Endodermal cell (in vitro differentiated cells): Measurements from ENCODE around the gene CXCL8. TPM values are rescaled to one million over a fixed set of nuclear protein-coding genes. Genes with fewer than 3 reads are reported as not detected.

ENCODE experiments used
- DNase-seq: peaks from one replicate; pipeline ENCODE4 v3.0.0-alpha.2; 2017
- H3K27ac ChIP-seq: 2 replicates; pipeline ENCODE4 v1.5.1; 2013; ENCODE audit warnings: mild to moderate bottlenecking, low read depth, low read length, moderate library complexity
- H3K27me3 ChIP-seq: 2 replicates; pipeline ENCODE4 v1.6.1; 2013; ENCODE audit warnings: mild to moderate bottlenecking, low read length, moderate library complexity; ENCODE audit not compliant: insufficient read depth, control insufficient read depth, poor library complexity, severe bottlenecking
- H3K36me3 ChIP-seq: 2 replicates; pipeline ENCODE4 v1.7.0; 2013; ENCODE audit warnings: mild to moderate bottlenecking, low read length, moderate library complexity; ENCODE audit not compliant: control insufficient read depth, insufficient read depth
- H3K4me1 ChIP-seq: one replicate; pipeline ENCODE4 v1.7.0; 2013; ENCODE audit warnings: low read length; ENCODE audit not compliant: control insufficient read depth, insufficient read depth
- H3K4me3 ChIP-seq: 2 replicates; pipeline ENCODE4 v1.5.1; 2013; ENCODE audit warnings: mild to moderate bottlenecking, low read length, moderate library complexity
- H3K9ac ChIP-seq: 2 replicates; pipeline ENCODE4 v1.6.1; 2013; ENCODE audit warnings: mild to moderate bottlenecking, low read length, moderate library complexity; ENCODE audit not compliant: poor library complexity, severe bottlenecking; ENCODE audit errors: extremely low read depth
- H3K9me3 ChIP-seq: 2 replicates; pipeline ENCODE4 v1.6.1; 2013; ENCODE audit warnings: mild to moderate bottlenecking, low read length, moderate library complexity; ENCODE audit not compliant: control insufficient read depth
- H3K27ac Mint-ChIP-seq: 2 replicates; pipeline ENCODE4 v1.8.0; 2020; ENCODE audit warnings: mixed read lengths
- H3K27me3 Mint-ChIP-seq: 2 replicates; pipeline ENCODE4 v1.8.0; 2021; ENCODE audit warnings: mild to moderate bottlenecking, mixed read lengths; ENCODE audit not compliant: insufficient read depth
- H3K36me3 Mint-ChIP-seq: 2 replicates; pipeline ENCODE4 v1.8.0; 2020; ENCODE audit warnings: low read depth, mixed read lengths
- H3K4me1 Mint-ChIP-seq: 2 replicates; pipeline ENCODE4 v1.8.0; 2020; ENCODE audit warnings: mixed read lengths
- H3K4me3 Mint-ChIP-seq: 2 replicates; pipeline ENCODE4 v1.8.0; 2020; ENCODE audit warnings: mild to moderate bottlenecking, moderate library complexity, mixed read lengths
- H3K9me3 Mint-ChIP-seq: 2 replicates; pipeline ENCODE4 v1.8.0; 2020; ENCODE audit warnings: mild to moderate bottlenecking, mixed read lengths
- WGBS, 2 experiments: methylation state at CpG; one replicate each; pipeline versions ENCODE4 v1.1.5 to v1.1.7; 2013; ENCODE audit warnings: missing lambda C conversion rate in 2 of 2, mixed read lengths in 1 of 2; ENCODE audit not compliant: insufficient coverage in 1 of 2, insufficient read length in 1 of 2; 5-methylcytosine and 5-hydroxymethylcytosine counted together
- total RNA-seq, 2 donors: library from RNA; stranded (reverse); fragmentation: NEBNext Ultra II Directional in 1 of 2; extraction: Animal tissue kit (Norgen Biotek cat#: 25700) in 1 of 2; gene quantifications; 2 replicates in 1 of 2; 3 replicates in 1 of 2; pipeline ENCODE4 v1.2.1, GENCODE V29; 2021
- TF ChIP-seq, protein P1 (sequence below): fragments of 200-600 bp; sonication (generic); conservative IDR thresholded peaks from 2 replicates; pipeline ENCODE4 v1.5.0; 2021; ENCODE audit warnings: antibody characterized with exemption, mild to moderate bottlenecking

CXCL8 gene
- total RNA-seq, 2 donors from 2014 or later, result not detected

GRCh38 chr4:73780834-73781233, 40.5 kb downstream of the CXCL8 start:
- no peak overlapping the region for H3K4me3 ChIP-seq
- no peak overlapping the region for H3K9ac ChIP-seq
- Mint-ChIP-seq H3K36me3 (no peaks in the 10 kb centered on the region), H3K27me3 (no peaks in the 10 kb centered on the region), H3K27ac (no peak overlapping the region), H3K4me1 (peaks cover 5% of the 10 kb centered on the region), H3K9me3 (no peaks in the 10 kb centered on the region), H3K4me3 (no peak overlapping the region)
- no peaks in the 10 kb centered on the region for H3K9me3 ChIP-seq
- WGBS, 2 experiments, result 98% methylated on average over 2 of the region's 2 CpGs; no CpG with 5 or more reads in 1 of the 2 experiments
- no peaks in the 10 kb centered on the region for H3K36me3 ChIP-seq
- H3K4me1 ChIP-seq, result no peaks in the 10 kb centered on the region
- no peak overlapping the region for H3K27ac ChIP-seq
- no peak for DNase-seq
- TF ChIP-seq, protein P1, sequence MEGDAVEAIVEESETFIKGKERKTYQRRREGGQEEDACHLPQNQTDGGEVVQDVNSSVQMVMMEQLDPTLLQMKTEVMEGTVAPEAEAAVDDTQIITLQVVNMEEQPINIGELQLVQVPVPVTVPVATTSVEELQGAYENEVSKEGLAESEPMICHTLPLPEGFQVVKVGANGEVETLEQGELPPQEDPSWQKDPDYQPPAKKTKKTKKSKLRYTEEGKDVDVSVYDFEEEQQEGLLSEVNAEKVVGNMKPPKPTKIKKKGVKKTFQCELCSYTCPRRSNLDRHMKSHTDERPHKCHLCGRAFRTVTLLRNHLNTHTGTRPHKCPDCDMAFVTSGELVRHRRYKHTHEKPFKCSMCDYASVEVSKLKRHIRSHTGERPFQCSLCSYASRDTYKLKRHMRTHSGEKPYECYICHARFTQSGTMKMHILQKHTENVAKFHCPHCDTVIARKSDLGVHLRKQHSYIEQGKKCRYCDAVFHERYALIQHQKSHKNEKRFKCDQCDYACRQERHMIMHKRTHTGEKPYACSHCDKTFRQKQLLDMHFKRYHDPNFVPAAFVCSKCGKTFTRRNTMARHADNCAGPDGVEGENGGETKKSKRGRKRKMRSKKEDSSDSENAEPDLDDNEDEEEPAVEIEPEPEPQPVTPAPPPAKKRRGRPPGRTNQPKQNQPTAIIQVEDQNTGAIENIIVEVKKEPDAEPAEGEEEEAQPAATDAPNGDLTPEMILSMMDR, result no peak
- no peaks in the 10 kb centered on the region for H3K27me3 ChIP-seq

DNA sequence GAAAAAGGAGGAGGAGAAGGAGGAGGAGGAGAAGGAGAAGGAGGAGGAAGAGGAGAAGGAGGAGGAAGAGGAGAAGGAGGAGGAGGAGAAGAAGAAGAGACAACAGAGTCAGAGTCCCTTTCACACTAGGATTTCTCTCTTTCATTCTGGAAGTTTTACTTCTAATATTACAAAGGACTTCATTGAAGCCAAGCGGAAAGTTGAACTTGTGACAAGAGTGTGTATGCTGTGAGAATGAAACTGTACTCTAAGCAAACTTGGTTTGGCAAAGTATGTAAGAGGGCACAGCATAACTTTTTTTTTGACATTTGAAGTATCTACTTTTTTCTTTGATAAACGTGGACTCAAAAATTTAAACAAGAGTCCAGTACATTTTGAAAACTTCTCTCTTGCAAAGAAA, 48.0 kb downstream of the CXCL8 start:
- H3K27ac Mint-ChIP-seq, result no peak overlapping the region
- WGBS, 2 experiments, result 94 to 100% methylated on average over 2 of the region's 2 CpGs

More for the DNA sequence above, 48.0 kb downstream of the CXCL8 start:
- H3K27ac ChIP-seq, result no peak overlapping the region
- Mint-ChIP-seq H3K9me3 (no peaks in the 10 kb centered on the region), H3K36me3 (no peaks in the 10 kb centered on the region), H3K27me3 (peaks cover 10% of the 10 kb centered on the region), H3K4me3 (no peak overlapping the region), H3K4me1 (no peaks in the 10 kb centered on the region)
- TF ChIP-seq, protein P1, result no peak
- H3K9me3 ChIP-seq, result no peaks in the 10 kb centered on the region
- H3K4me3 ChIP-seq, result no peak overlapping the region
- no peak for DNase-seq
- no peaks in the 10 kb centered on the region for H3K36me3 ChIP-seq
- H3K27me3 ChIP-seq, result peaks cover 7% of the 10 kb centered on the region
- no peak overlapping the region for H3K9ac ChIP-seq
- no peaks in the 10 kb centered on the region for H3K4me1 ChIP-seq

Other genes starting within 250 kb of the CXCL8 start
- 1 to 10 TPM; 1.2 to 3.9 TPM for gene RASSF6, start 120.1 kb upstream of the CXCL8 start, total RNA-seq
- gene CXCL6, start 96.1 kb downstream of the CXCL8 start, total RNA-seq, result 1 to 10 TPM in 1 of 2 donors, under 1 TPM in 1; 0.46 to 1.2 TPM
- gene PF4V1, start 112.7 kb downstream of the CXCL8 start, total RNA-seq, result not detected
- gene CXCL1, start 128.8 kb downstream of the CXCL8 start, total RNA-seq, result under 1 TPM in 1 of 2 donors, not detected in 1; 0.24 TPM
- 1 to 10 TPM in 1 of 2 donors, not detected in 1; 3.4 TPM for gene PF4, start 241.5 kb downstream of the CXCL8 start, total RNA-seq
- not detected for gene PPBP, start 247.6 kb downstream of the CXCL8 start, total RNA-seq